ENCODE measurements around the gene CYP4X1. TPM values are rescaled to one million over a fixed set of nuclear protein-coding genes. Genes with fewer than 3 reads are reported as not detected.
"Not testable (repeated sequence)": the region's sequence is repeated elsewhere in the genome, so short reads cannot be mapped to it uniquely, and the experiment has no call there.

The CYP4X1 gene
- total RNA-seq, 6 donors from 2014 or later, result 8.9 to 61.3 (median 21.4) TPM

GRCh38 chr1:46996659-46997281 is 26.7 kb upstream of the CYP4X1 start:
- no peaks in the 10 kb centered on the region for H3K4me1 ChIP-seq
- DNase-seq (no peak), ATAC-seq (ENCODE audit: low FRiP score in 2 of 2) (no peak)
- H3K4me3 ChIP-seq, result no peak overlapping the region
- no peaks in the 10 kb centered on the region for H3K27me3 ChIP-seq
- no peak for TF ChIP-seq EP300 (IDR thresholded peaks at IDR 0.05)
- TF ChIP-seq POLR2A (IDR thresholded peaks at IDR 0.05), result no peak
- no peak for TF ChIP-seq POLR2AphosphoS5 (IDR thresholded peaks at IDR 0.05)
- TF ChIP-seq, protein P1, sequence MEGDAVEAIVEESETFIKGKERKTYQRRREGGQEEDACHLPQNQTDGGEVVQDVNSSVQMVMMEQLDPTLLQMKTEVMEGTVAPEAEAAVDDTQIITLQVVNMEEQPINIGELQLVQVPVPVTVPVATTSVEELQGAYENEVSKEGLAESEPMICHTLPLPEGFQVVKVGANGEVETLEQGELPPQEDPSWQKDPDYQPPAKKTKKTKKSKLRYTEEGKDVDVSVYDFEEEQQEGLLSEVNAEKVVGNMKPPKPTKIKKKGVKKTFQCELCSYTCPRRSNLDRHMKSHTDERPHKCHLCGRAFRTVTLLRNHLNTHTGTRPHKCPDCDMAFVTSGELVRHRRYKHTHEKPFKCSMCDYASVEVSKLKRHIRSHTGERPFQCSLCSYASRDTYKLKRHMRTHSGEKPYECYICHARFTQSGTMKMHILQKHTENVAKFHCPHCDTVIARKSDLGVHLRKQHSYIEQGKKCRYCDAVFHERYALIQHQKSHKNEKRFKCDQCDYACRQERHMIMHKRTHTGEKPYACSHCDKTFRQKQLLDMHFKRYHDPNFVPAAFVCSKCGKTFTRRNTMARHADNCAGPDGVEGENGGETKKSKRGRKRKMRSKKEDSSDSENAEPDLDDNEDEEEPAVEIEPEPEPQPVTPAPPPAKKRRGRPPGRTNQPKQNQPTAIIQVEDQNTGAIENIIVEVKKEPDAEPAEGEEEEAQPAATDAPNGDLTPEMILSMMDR (IDR thresholded peaks at IDR 0.05), result no peak
- H3K9me3 ChIP-seq, result no peaks in the 10 kb centered on the region
- WGBS, 2 donors, result 42 to 44% methylated on average over 3 of the region's 3 CpGs
- H3K36me3 ChIP-seq, result no peaks in the 10 kb centered on the region
- no peak overlapping the region for H3K27ac ChIP-seq

DNA sequence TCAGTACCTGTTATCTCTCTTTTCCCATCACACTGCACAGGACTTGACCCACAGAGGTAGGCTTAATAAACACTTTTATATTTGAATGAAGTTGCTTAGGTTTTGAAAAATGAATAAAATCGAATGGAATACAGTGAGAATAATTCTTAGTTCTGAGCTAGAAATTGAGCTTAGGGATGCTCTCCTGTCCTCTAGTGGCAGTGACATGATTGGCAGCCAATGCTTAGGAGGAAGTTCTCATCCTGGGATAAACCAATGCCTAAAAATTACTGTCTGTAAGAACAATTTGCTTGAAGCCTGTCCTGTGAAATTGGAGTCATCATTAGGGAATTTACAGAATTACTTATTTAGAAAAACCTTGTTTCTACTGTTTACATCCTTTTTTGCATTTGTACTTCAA is 21.3 kb upstream of the CYP4X1 start:
- Histone ChIP-seq H3K36me3 (no peaks in the 10 kb centered on the region), H3K4me3 (no peak overlapping the region), H3K4me1 (no peaks in the 10 kb centered on the region), H3K27me3 (no peaks in the 10 kb centered on the region), H3K9me3 (no peaks in the 10 kb centered on the region), H3K27ac (no peak overlapping the region)
- DNase-seq (no peak), ATAC-seq (ENCODE audit: low FRiP score in 2 of 2) (no peak)
- 43 to 52% methylated on average over 1 of the region's 1 CpG for WGBS, 2 donors
- TF ChIP-seq, protein P1 (IDR thresholded peaks at IDR 0.05), result peak in 3 of 6 experiments; percentile 15 to 18 (median 17)
- TF ChIP-seq POLR2A (IDR thresholded peaks at IDR 0.05), result no peak

DNA sequence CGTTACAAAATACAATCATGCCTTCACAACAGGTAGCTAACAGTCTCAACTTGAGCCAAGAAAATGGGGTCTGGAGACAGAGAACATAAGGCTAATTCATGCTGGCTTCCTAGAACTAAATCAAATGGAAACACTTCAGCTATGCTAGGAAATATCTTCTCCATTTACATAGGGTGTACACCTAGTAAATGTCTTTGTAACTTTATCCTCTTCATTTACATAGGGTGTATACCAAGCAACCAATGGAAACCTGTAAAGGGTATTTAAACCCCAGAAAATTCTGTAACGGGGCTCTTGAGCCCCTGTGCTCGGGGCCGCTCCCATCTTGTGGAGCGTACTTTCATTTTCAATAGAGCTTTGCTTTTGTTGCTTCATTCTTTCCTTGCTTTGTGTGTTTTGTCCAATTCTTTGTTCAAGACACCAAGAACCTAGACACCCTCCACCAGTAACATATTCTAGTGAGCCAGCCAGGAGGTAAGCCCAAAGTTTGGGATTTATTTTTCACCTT is 19.5 kb upstream of the CYP4X1 start:
- WGBS, 2 donors, result 72 to 73% methylated on average over 5 of the region's 5 CpGs
- Histone ChIP-seq H3K4me3 (peak overlapping the region in 3 of 4 donors; percentile 1 to 24 (median 14)), H3K36me3 (no peaks in the 10 kb centered on the region), H3K27me3 (no peaks in the 10 kb centered on the region), H3K9me3 (no peaks in the 10 kb centered on the region), H3K27ac (no peak overlapping the region), H3K4me1 (no peaks in the 10 kb centered on the region)
- DNase-seq (no peak), ATAC-seq (ENCODE audit: low FRiP score in 2 of 2) (no peak)
- no peak for TF ChIP-seq POLR2A (IDR thresholded peaks at IDR 0.05)

DNA sequence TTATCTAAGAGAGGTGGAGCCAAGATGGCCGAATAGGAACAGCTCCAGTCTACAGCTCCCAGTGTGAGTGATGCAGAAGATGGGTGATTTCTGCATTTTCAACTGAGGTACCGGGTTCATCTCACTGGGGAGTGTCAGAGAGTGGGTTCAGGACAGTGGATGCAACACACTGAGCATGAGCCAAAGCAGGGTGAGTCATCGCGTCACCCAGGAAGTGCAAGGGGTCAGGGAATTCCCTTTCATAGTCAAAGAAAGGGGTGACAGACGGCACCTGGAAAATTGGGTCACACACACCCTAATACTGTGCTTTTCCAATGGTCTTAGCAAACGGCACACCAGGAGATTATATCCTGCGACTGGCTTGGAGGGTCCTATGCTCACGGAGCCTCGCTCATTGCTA is 17.0 kb upstream of the CYP4X1 start:
- not testable (repeated sequence) for H3K4me3 ChIP-seq; H3K4me1 ChIP-seq; H3K9me3 ChIP-seq; DNase-seq; H3K27me3 ChIP-seq; H3K27ac ChIP-seq; ATAC-seq (ENCODE audit: low FRiP score in 2 of 2); H3K36me3 ChIP-seq
- 83 to 88% methylated on average over 9 of the region's 9 CpGs for WGBS, 2 donors

- H3K4me1 ChIP-seq, result no peaks in the 10 kb centered on the region
- DNase-seq, result no peak
- no peak overlapping the region for H3K27ac ChIP-seq
- no peaks in the 10 kb centered on the region for H3K36me3 ChIP-seq
- ATAC-seq (ENCODE audit: low FRiP score in 2 of 2), result no peak
- TF ChIP-seq POLR2A (IDR thresholded peaks at IDR 0.05) (no peak), EP300 (IDR thresholded peaks at IDR 0.05) (no peak)
- H3K27me3 ChIP-seq, result no peaks in the 10 kb centered on the region
- H3K4me3 ChIP-seq, result no peak overlapping the region
- H3K9me3 ChIP-seq, result no peaks in the 10 kb centered on the region
- 65% methylated on average over 2 of the region's 2 CpGs for WGBS, 2 donors
These were observed 10.2 kb upstream of the CYP4X1 start for GRCh38 chr1:47013293-47013692.

GRCh38 chr1:47021070-47021469 is 2.4 kb upstream of the CYP4X1 start:
- no peaks in the 10 kb centered on the region for H3K9me3 ChIP-seq
- no peak for DNase-seq
- no peaks in the 10 kb centered on the region for H3K27me3 ChIP-seq
- no peak overlapping the region for H3K27ac ChIP-seq
- 69 to 70% methylated on average over 2 of the region's 2 CpGs for WGBS, 2 donors
- peaks cover 6 to 13% (median 9%) of the 10 kb centered on the region in 4 donors for H3K4me1 ChIP-seq
- no peak overlapping the region for H3K4me3 ChIP-seq
- H3K36me3 ChIP-seq, result no peaks in the 10 kb centered on the region
- ATAC-seq (ENCODE audit: low FRiP score in 2 of 2), result no peak
- no peak for TF ChIP-seq POLR2A (IDR thresholded peaks at IDR 0.05)

DNA sequence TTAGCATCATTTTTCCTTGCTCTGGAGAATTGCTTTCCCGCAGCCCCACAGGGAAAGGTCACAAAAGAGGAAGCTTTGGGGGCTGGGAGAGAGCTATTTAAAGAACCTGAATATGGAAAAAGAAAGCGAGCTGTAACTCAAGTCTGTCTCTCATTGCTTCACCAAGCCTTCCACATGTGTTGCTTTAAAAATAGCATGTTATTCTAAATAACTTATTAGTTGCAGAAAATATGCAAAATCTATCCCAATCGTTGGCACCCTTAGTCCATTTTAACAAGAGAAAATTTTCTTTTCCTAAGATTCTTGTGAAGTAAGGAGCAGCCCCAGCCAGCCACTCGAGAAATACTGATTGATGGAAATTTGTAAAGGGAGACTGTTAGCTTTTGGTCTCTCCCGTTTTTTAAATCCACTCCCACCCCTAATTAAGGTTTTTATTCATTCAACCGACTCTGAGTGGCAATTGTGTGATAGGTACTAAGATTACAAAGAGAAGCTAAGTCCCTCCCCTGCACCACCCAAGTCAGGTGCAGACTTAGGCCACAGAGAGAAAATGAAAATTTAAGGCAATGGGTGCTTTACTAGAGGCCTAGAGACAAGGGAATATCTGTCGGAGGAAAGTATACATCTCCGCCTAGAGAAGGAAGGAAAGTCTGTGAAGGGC is 802 bp downstream of the CYP4X1 start:
- DNase-seq (no peak), ATAC-seq (ENCODE audit: low FRiP score in 2 of 2) (no peak)
- Histone ChIP-seq H3K4me3 (peak overlapping the region in 3 of 4 donors; percentile 41 to 54 (median 49)), H3K4me1 (peaks cover 6 to 13% (median 9%) of the 10 kb centered on the region in 4 donors), H3K9me3 (no peaks in the 10 kb centered on the region), H3K27me3 (no peaks in the 10 kb centered on the region), H3K36me3 (no peaks in the 10 kb centered on the region), H3K27ac (peak overlapping the region in 2 of 4 donors; percentile 53 to 74)
- WGBS, 2 donors, result 25 to 33% methylated on average over 8 of the region's 8 CpGs
- TF ChIP-seq, protein P1 (IDR thresholded peaks at IDR 0.05), result no peak
- TF ChIP-seq POLR2AphosphoS5 (IDR thresholded peaks at IDR 0.05) (no peak), POLR2A (IDR thresholded peaks at IDR 0.05) (no peak), EP300 (IDR thresholded peaks at IDR 0.05) (no peak)
